Stomach (tissue), 9 donors: ENCODE results near the gene LRRC63. TPM values are rescaled to one million over a fixed set of nuclear protein-coding genes. Genes with fewer than 3 reads are reported as not detected.

Experiments used
- DNase-seq, 2 donors: peaks; one replicate each; pipeline versions ENCODE4 v3.0.0 to v3.0.0-alpha.2; 2013 to 2019
- H3K27ac ChIP-seq, 5 donors: fragments of 200-600 bp in 4 of 5; sonication (generic) in 4 of 5; one replicate each; pipeline ENCODE4 v1.5.1; 2013 to 2019; ENCODE audit warnings: mild to moderate bottlenecking in 1 of 5, moderate library complexity in 1 of 5
- H3K27me3 ChIP-seq, 3 donors: fragments of 200-600 bp; sonication (generic); one replicate each; pipeline ENCODE4 v1.5.1; 2017 to 2019; ENCODE audit warnings: mixed run types in 1 of 3
- H3K36me3 ChIP-seq, 4 donors: fragments of 200-600 bp; sonication (generic); 1 replicate in 3 of 4; 2 replicates in 1 of 4; pipeline ENCODE4 v1.5.1; 2016 to 2019
- H3K4me1 ChIP-seq, 4 donors: fragments of 200-600 bp; sonication (generic); one replicate each; pipeline ENCODE4 v1.5.1; 2016 to 2019
- H3K4me3 ChIP-seq, 4 donors: fragments of 200-600 bp; sonication (generic) in 3 of 4; one replicate each; pipeline ENCODE4 v1.5.1; 2016 to 2019; ENCODE audit warnings: mild to moderate bottlenecking in 1 of 4
- H3K9me3 ChIP-seq, 4 donors: fragments of 200-600 bp; sonication (generic); one replicate each; pipeline ENCODE4 v1.5.1; 2016 to 2019
- EP300 ChIP-seq: sonication (generic); formaldehyde crosslinking; IDR thresholded peaks from one replicate; pipeline ENCODE4 v1.6.1; 2017; ENCODE audit warnings: antibody characterized with exemption
- POLR2A ChIP-seq, 4 donors: fragments of 450-650 bp; IDR thresholded peaks; one replicate each; pipeline ENCODE4 v1.6.1; 2016; ENCODE audit warnings: antibody characterized with exemption in 4 of 4, control low read depth in 2 of 4, mild to moderate bottlenecking in 1 of 4, moderate library complexity in 1 of 4
- POLR2AphosphoS5 ChIP-seq, 3 donors: sonication (generic); formaldehyde crosslinking; IDR thresholded peaks; one replicate each; pipeline ENCODE4 v1.6.1; 2016; ENCODE audit warnings: antibody characterized with exemption in 3 of 3
- WGBS, 5 donors: extraction: QIAGEN DNeasy Blood & Tissue Kit in 3 of 5; methylation state at CpG; one replicate each; pipeline versions ENCODE4 v1.1.5 to v1.1.7; 2013 to 2018; 5-methylcytosine and 5-hydroxymethylcytosine counted together
- intact Hi-C: fragments of 100-400 bp; cut with DNase I; formaldehyde crosslinking; loops from one replicate; pipeline ENCODE4 v1.15.1; 2023; ENCODE audit warnings: low total_unique reads
- polyA plus RNA-seq, 3 donors: library from polyadenylated mRNA; stranded (reverse); fragments of 200-250 nt; gene quantifications; one replicate each; pipeline ENCODE4 v1.2.3, GENCODE V29; 2013
- total RNA-seq, 5 donors: library from RNA; depleted of rRNA; stranded (reverse); fragments of >200 nt; gene quantifications; one replicate each; pipeline versions ENCODE4 v1.1.0 to v1.2.3, GENCODE V29; 2014 to 2016
- TF ChIP-seq, protein P1 (sequence below), 7 experiments: fragments of 450-650 bp in 4 of 7; fragments of 200-600 bp in 3 of 7; sonication (generic) in 3 of 7; IDR thresholded peaks; one replicate each; pipeline ENCODE4 v1.5.1; 2016 to 2019; ENCODE audit warnings: antibody characterized with exemption in 7 of 7, control low read depth in 2 of 7, mild to moderate bottlenecking in 1 of 7
- donor health status: healthy with polysubstance abuse.
- donor health status: Bipolar disorder and iron deficiency.
- donor health status: healthy.

Gene LRRC63
- total and polyA plus RNA-seq, 8 donors: 0.73 TPM; not detected in 7

- Histone ChIP-seq H3K27me3 (no peaks in the 10 kb centered on the region), H3K27ac (peak overlapping the region in 4 of 5 donors; percentile 16 to 75 (median 64)), H3K4me1 (peaks cover 0 to 21% (median 0%) of the 10 kb centered on the region in 4 donors), H3K9me3 (no peaks in the 10 kb centered on the region), H3K4me3 (peak overlapping the region in 3 of 4 donors; percentile 23 to 38 (median 33)), H3K36me3 (no peaks in the 10 kb centered on the region)
- intact Hi-C loops: no loop called here
- peak; percentile 43 to 62 for DNase-seq
- TF ChIP-seq, protein P1, sequence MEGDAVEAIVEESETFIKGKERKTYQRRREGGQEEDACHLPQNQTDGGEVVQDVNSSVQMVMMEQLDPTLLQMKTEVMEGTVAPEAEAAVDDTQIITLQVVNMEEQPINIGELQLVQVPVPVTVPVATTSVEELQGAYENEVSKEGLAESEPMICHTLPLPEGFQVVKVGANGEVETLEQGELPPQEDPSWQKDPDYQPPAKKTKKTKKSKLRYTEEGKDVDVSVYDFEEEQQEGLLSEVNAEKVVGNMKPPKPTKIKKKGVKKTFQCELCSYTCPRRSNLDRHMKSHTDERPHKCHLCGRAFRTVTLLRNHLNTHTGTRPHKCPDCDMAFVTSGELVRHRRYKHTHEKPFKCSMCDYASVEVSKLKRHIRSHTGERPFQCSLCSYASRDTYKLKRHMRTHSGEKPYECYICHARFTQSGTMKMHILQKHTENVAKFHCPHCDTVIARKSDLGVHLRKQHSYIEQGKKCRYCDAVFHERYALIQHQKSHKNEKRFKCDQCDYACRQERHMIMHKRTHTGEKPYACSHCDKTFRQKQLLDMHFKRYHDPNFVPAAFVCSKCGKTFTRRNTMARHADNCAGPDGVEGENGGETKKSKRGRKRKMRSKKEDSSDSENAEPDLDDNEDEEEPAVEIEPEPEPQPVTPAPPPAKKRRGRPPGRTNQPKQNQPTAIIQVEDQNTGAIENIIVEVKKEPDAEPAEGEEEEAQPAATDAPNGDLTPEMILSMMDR (IDR thresholded peaks at IDR 0.05): no peak
- no peak for TF ChIP-seq POLR2A (IDR thresholded peaks at IDR 0.05)
- no peak for TF ChIP-seq EP300
- no peak for TF ChIP-seq POLR2AphosphoS5 (IDR thresholded peaks at IDR 0.05)
- 52 to 64% (median 60%) methylated on average over 3 of the region's 3 CpGs for WGBS, 5 donors
Measured at GRCh38 chr13:46179491-46179908, 32.2 kb upstream of the LRRC63 start.

DNA sequence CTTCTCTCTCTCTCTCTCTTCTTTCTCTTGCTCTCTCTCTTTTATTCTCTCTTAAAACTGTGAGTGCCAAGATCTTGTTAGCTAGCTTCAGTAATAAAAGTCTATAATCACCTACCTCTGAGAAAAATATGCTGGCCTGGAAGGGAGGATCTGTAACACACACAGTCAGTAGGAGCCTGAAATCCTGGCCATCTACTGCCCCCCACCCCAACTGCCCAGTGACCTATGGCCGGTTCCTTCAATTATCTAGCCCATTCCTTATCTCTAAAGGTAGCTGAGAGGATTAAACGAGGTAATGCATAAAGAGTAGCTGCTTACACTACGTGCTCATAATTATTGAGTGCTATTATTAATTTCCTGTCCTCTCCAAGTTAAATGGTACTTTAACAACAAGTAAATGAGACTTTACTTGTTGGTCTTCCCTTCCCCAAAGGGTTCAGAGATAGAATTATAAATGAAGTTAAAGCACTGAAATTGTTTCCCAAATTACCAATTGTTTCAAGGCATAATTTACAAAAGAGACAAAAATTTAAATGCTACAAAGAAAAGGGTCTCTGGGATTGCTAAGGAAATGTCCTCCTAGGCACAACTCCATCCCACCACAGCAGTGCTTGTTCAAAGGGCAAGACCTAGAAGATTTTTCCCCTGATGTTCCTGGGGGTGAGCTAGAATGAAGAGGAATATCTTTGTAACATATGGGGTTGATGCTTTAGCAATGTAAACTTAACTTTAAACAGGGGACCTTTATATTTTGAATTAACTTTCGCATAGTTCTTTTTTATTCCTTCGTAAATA, 31.6 kb upstream of the LRRC63 start:
- H3K27me3 ChIP-seq: no peaks in the 10 kb centered on the region
- H3K9me3 ChIP-seq: no peaks in the 10 kb centered on the region
- intact Hi-C loops: no loop called here
- H3K4me1 ChIP-seq: peaks cover 0 to 14% (median 0%) of the 10 kb centered on the region in 4 donors
- 37 to 43% (median 40%) methylated on average over 5 of the region's 5 CpGs for WGBS, 5 donors
- DNase-seq: no peak
- H3K36me3 ChIP-seq: no peaks in the 10 kb centered on the region
- TF ChIP-seq POLR2AphosphoS5 (IDR thresholded peaks at IDR 0.05) (no peak), EP300 (no peak), POLR2A (IDR thresholded peaks at IDR 0.05) (no peak)
- TF ChIP-seq, protein P1 (IDR thresholded peaks at IDR 0.05): no peak
- H3K27ac ChIP-seq: peak overlapping the region in 4 of 5 donors; percentile 57 to 75 (median 70)
- peak overlapping the region in 3 of 4 donors; percentile 23 to 38 (median 33) for H3K4me3 ChIP-seq

- TF ChIP-seq, protein P1 (IDR thresholded peaks at IDR 0.05): no peak
- no peak for TF ChIP-seq POLR2A (IDR thresholded peaks at IDR 0.05)
- no peak for DNase-seq
- H3K4me3 ChIP-seq: peak overlapping the region; percentile 16 to 38 (median 30)
- peaks cover 0 to 12% (median 0%) of the 10 kb centered on the region in 4 donors for H3K4me1 ChIP-seq
- WGBS, 5 donors: 67 to 88% (median 80%) methylated on average over 5 of the region's 5 CpGs
- H3K9me3 ChIP-seq: no peaks in the 10 kb centered on the region
- intact Hi-C loops: no loop called here
- no peaks in the 10 kb centered on the region for H3K27me3 ChIP-seq
- no peaks in the 10 kb centered on the region for H3K36me3 ChIP-seq
- peak overlapping the region in 4 of 5 donors; percentile 5 to 75 (median 70) for H3K27ac ChIP-seq
Measured at GRCh38 chr13:46181377-46181839, 30.3 kb upstream of the LRRC63 start.

GRCh38 chr13:46181840-46182490, 29.8 kb upstream of the LRRC63 start, which contains the start of gene LCP1:
Gene LCP1 (minus strand): TSS chr13:46182177. CDS start chr13:46159662, 22,515 bp downstream.
- H3K9me3 ChIP-seq: no peaks in the 10 kb centered on the region
- intact Hi-C loops: no loop called here
- peak; percentile 34 to 75 for DNase-seq
- H3K36me3 ChIP-seq: no peaks in the 10 kb centered on the region
- H3K4me1 ChIP-seq: peaks cover 0 to 12% (median 0%) of the 10 kb centered on the region in 4 donors
- peak within 1 kb of the TSS in 4 of 5 donors; percentile 46 to 75 (median 70) for H3K27ac ChIP-seq
- H3K27me3 ChIP-seq: no peaks in the 10 kb centered on the region
- whole genome bisulfite sequencing, 5 donors: 60 to 75% (median 73%) methylated on average over 8 of the region's 8 CpGs
- H3K4me3 ChIP-seq: peak within 1 kb of the TSS; percentile 16 to 38 (median 30)
- TF ChIP-seq POLR2AphosphoS5 (IDR thresholded peaks at IDR 0.05) (peak in 2 of 3 donors; percentile 89 to 90), POLR2A (IDR thresholded peaks at IDR 0.05) (peak in 1 of 4 donors; percentile 23)
- TF ChIP-seq, protein P1 (IDR thresholded peaks at IDR 0.05): no peak
